H1 (cell line): ENCODE results near the gene SLC7A9. TPM values are rescaled to one million over a fixed set of nuclear protein-coding genes. Genes with fewer than 3 reads are reported as not detected.

Source experiments
- CHD1 ChIP-seq: IDR thresholded peaks from 2 replicates; pipeline ENCODE4 v1.6.1; 2012; ENCODE audit warnings: low read depth, low read length, improper control_type of control experiment
- FOSL1 ChIP-seq: IDR thresholded peaks from 2 replicates; pipeline ENCODE4 v1.6.1; 2011; ENCODE audit warnings: mild to moderate bottlenecking, low read depth, low read length, moderate library complexity; ENCODE audit not compliant: insufficient read depth
- GABPA ChIP-seq: IDR thresholded peaks from 2 replicates; pipeline ENCODE4 v1.6.1; 2011; ENCODE audit warnings: mild to moderate bottlenecking, low read length, moderate library complexity, borderline replicate concordance; ENCODE audit not compliant: insufficient read depth
- KDM5A ChIP-seq: fragments of 200-600 bp; IDR thresholded peaks from 2 replicates; pipeline ENCODE4 v1.7.1; 2012; ENCODE audit warnings: mild to moderate bottlenecking, low read length, inconsistent platforms, mixed read lengths
- MAFK ChIP-seq: IDR thresholded peaks from 2 replicates; pipeline ENCODE4 v1.6.1; 2012; ENCODE audit warnings: low read depth, mild to moderate bottlenecking, improper control_type of control experiment, low read length
- NRF1 ChIP-seq: IDR thresholded peaks from 2 replicates; pipeline ENCODE4 v1.6.1; 2011; ENCODE audit warnings: mild to moderate bottlenecking, low read depth, low read length, improper control_type of control experiment
- RFX5 ChIP-seq: IDR thresholded peaks from 2 replicates; pipeline ENCODE4 v1.6.1; 2011; ENCODE audit warnings: low read depth, low read length, improper control_type of control experiment, borderline replicate concordance
- SIRT6 ChIP-seq: IDR thresholded peaks from one replicate; pipeline ENCODE4 v1.7.1; 2012; ENCODE audit warnings: low read length, inconsistent platforms
- TAF7 ChIP-seq: optimal IDR thresholded peaks from 2 replicates; pipeline ENCODE3; 2011; ENCODE audit warnings: low read depth, mild to moderate bottlenecking, inconsistent platforms, low read length, moderate library complexity, borderline replicate concordance
- polyA plus RNA-seq, 7 experiments: library from polyadenylated mRNA; depleted of rRNA in 3 of 7; stranded (reverse) in 5 of 7; unstranded in 2 of 7; fragments of >200 nt in 5 of 7; fragments of 200-250 nt in 2 of 7; gene quantifications; 1 replicate in 5 of 7; 2 replicates in 1 of 7; 4 replicates in 1 of 7; pipeline versions ENCODE4 v1.2.1 to v1.2.3, GENCODE V29; 2011 to 2013; ENCODE audit warnings: missing spikeins in 2 of 7, mixed read lengths in 2 of 7
- total RNA-seq: library from RNA; stranded (reverse); fragmentation: NEBNext Ultra II Directional; extraction: Animal tissue kit (Norgen Biotek cat#: 25700); gene quantifications from 2 replicates; pipeline ENCODE4 v1.2.1, GENCODE V29; 2021

The SLC7A9 gene
- total and polyA plus RNA-seq, 2 of the 8 experiments (the other 6 are each of a cell fraction or from before 2014, with no cell fraction given): 0.15 TPM; not detected in 1

- TF ChIP-seq GABPA: no peak
- no peak for TF ChIP-seq RFX5
- no peak for TF ChIP-seq TAF7
- no peak for TF ChIP-seq KDM5A
- no peak for TF ChIP-seq MAFK
- no peak for TF ChIP-seq SIRT6
- TF ChIP-seq FOSL1: no peak
- TF ChIP-seq CHD1: no peak
- TF ChIP-seq NRF1: no peak
Measured at GRCh38 chr19:32869369-32869965, at the start of gene SLC7A9 (continued).
